Activated naive CD4-positive, alpha-beta T cell treated with anti-CD3 and anti-CD28 coated beads, Interleukin-2, amount 10 ng/mL, durations not matched to agents 7 days and 5 days (primary cell): ENCODE measurements around the gene TBC1D22A.

Experiments used
- CTCF ChIA-PET: fragments of 350-600 bp; sonication (Branson Sonifier 250); formaldehyde crosslinking; loops from one replicate; lab custom pipeline; 2021; ENCODE audit warnings: antibody characterized with exemption; lab: Charles Lee
- DNase-seq: peaks from one replicate; pipeline ENCODE4 v3.0.0-alpha.2; 2020
- H3K27ac Mint-ChIP-seq: one replicate; pipeline ENCODE4 v1.8.0; 2021; ENCODE audit warnings: mild to moderate bottlenecking, moderate library complexity, mixed read lengths
- H3K27me3 Mint-ChIP-seq: one replicate; pipeline ENCODE4 v1.8.0; 2021; ENCODE audit warnings: mild to moderate bottlenecking, mixed read lengths
- H3K36me3 Mint-ChIP-seq: one replicate; pipeline ENCODE4 v1.8.0; 2021; ENCODE audit warnings: mixed read lengths
- H3K4me1 Mint-ChIP-seq: one replicate; pipeline ENCODE4 v1.8.0; 2021; ENCODE audit warnings: mixed read lengths
- H3K4me3 Mint-ChIP-seq: one replicate; pipeline ENCODE4 v1.8.0; 2021; ENCODE audit warnings: mild to moderate bottlenecking, moderate library complexity, mixed read lengths
- H3K9me3 Mint-ChIP-seq: one replicate; pipeline ENCODE4 v1.8.0; 2021; ENCODE audit warnings: mixed read lengths

Gene TBC1D22A

GRCh38 chr22:47200273-47201051, 438.0 kb downstream of the TBC1D22A start:
- CTCF ChIA-PET, result interaction anchor here (0.8 kb wide), 1 partner anchor 14 kb away, joined by 3 read pairs; no protein-coding TSS in a partner anchor
- H3K27ac Mint-ChIP-seq, result no peak overlapping the region
- DNase-seq, result no peak
- no peaks in the 10 kb centered on the region for H3K9me3 Mint-ChIP-seq
- no peaks in the 10 kb centered on the region for H3K4me1 Mint-ChIP-seq
- no peaks in the 10 kb centered on the region for H3K27me3 Mint-ChIP-seq
- no peaks in the 10 kb centered on the region for H3K36me3 Mint-ChIP-seq
- H3K4me3 Mint-ChIP-seq, result no peak overlapping the region

- no peaks in the 10 kb centered on the region for H3K27me3 Mint-ChIP-seq
- H3K4me3 Mint-ChIP-seq, result no peak overlapping the region
- no peaks in the 10 kb centered on the region for H3K36me3 Mint-ChIP-seq
- no peaks in the 10 kb centered on the region for H3K9me3 Mint-ChIP-seq
- CTCF ChIA-PET, result interaction anchor here (0.8 to 1.2 kb wide), 2 partner anchors 13 to 16 kb away, joined by 3 to 5 read pairs; no protein-coding TSS in a partner anchor
- DNase-seq, result no peak
- no peak overlapping the region for H3K27ac Mint-ChIP-seq
- no peaks in the 10 kb centered on the region for H3K4me1 Mint-ChIP-seq
Observed at GRCh38 chr22:47201186-47201995, 438.9 kb downstream of the TBC1D22A start.

GRCh38 chr22:47201996-47202818, 439.8 kb downstream of the TBC1D22A start:
- Mint-ChIP-seq H3K9me3 (no peaks in the 10 kb centered on the region), H3K4me3 (no peak overlapping the region), H3K27me3 (no peaks in the 10 kb centered on the region), H3K36me3 (no peaks in the 10 kb centered on the region), H3K27ac (no peak overlapping the region), H3K4me1 (no peaks in the 10 kb centered on the region)
- CTCF ChIA-PET, result interaction anchor here (1.2 kb wide), 1 partner anchor 15 kb away, joined by 5 read pairs; no protein-coding TSS in a partner anchor
- DNase-seq, result no peak

GRCh38 chr22:47202819-47203553, 440.5 kb downstream of the TBC1D22A start:
- Mint-ChIP-seq H3K36me3 (no peaks in the 10 kb centered on the region), H3K27ac (no peak overlapping the region), H3K27me3 (no peaks in the 10 kb centered on the region), H3K9me3 (no peaks in the 10 kb centered on the region), H3K4me1 (no peaks in the 10 kb centered on the region), H3K4me3 (no peak overlapping the region)
- CTCF ChIA-PET, result no interaction called here
- DNase-seq, result no peak

- Mint-ChIP-seq H3K4me3 (no peak overlapping the region), H3K27me3 (no peaks in the 10 kb centered on the region), H3K27ac (no peak overlapping the region), H3K4me1 (no peaks in the 10 kb centered on the region), H3K36me3 (no peaks in the 10 kb centered on the region), H3K9me3 (no peaks in the 10 kb centered on the region)
- DNase-seq, result no peak
- CTCF ChIA-PET, result no interaction called here
Observed at GRCh38 chr22:47203554-47203991, 441.1 kb downstream of the TBC1D22A start.

GRCh38 chr22:47204002-47204979, 441.8 kb downstream of the TBC1D22A start:
- no peak for DNase-seq
- Mint-ChIP-seq H3K27ac (no peak overlapping the region), H3K36me3 (no peaks in the 10 kb centered on the region), H3K4me1 (no peaks in the 10 kb centered on the region), H3K9me3 (no peaks in the 10 kb centered on the region), H3K27me3 (no peaks in the 10 kb centered on the region), H3K4me3 (no peak overlapping the region)
- CTCF ChIA-PET, result no interaction called here

- Mint-ChIP-seq H3K4me3 (no peak overlapping the region), H3K9me3 (no peaks in the 10 kb centered on the region), H3K4me1 (no peaks in the 10 kb centered on the region), H3K27ac (no peak overlapping the region), H3K27me3 (no peaks in the 10 kb centered on the region), H3K36me3 (no peaks in the 10 kb centered on the region)
- CTCF ChIA-PET, result no interaction called here
- no peak for DNase-seq
Observed at GRCh38 chr22:47205081-47205491, 442.6 kb downstream of the TBC1D22A start.

- peaks cover under 1% of the 10 kb centered on the region for H3K9me3 Mint-ChIP-seq
- H3K4me1 Mint-ChIP-seq, result no peaks in the 10 kb centered on the region
- no peaks in the 10 kb centered on the region for H3K27me3 Mint-ChIP-seq
- no peak overlapping the region for H3K27ac Mint-ChIP-seq
- no peaks in the 10 kb centered on the region for H3K36me3 Mint-ChIP-seq
- no peak overlapping the region for H3K4me3 Mint-ChIP-seq
- no peak for DNase-seq
- CTCF ChIA-PET, result no interaction called here
Observed at GRCh38 chr22:47205554-47205953, 443.1 kb downstream of the TBC1D22A start.

GRCh38 chr22:47206164-47206563, 443.7 kb downstream of the TBC1D22A start:
- DNase-seq, result no peak
- Mint-ChIP-seq H3K4me3 (no peak overlapping the region), H3K9me3 (peaks cover 2% of the 10 kb centered on the region), H3K27me3 (no peaks in the 10 kb centered on the region), H3K4me1 (no peaks in the 10 kb centered on the region), H3K27ac (no peak overlapping the region), H3K36me3 (no peaks in the 10 kb centered on the region)
- CTCF ChIA-PET, result no interaction called here

- no peaks in the 10 kb centered on the region for H3K27me3 Mint-ChIP-seq
- no peak overlapping the region for H3K4me3 Mint-ChIP-seq
- CTCF ChIA-PET, result no interaction called here
- no peak overlapping the region for H3K27ac Mint-ChIP-seq
- H3K4me1 Mint-ChIP-seq, result no peaks in the 10 kb centered on the region
- H3K9me3 Mint-ChIP-seq, result peaks cover 2% of the 10 kb centered on the region
- DNase-seq, result no peak
- no peaks in the 10 kb centered on the region for H3K36me3 Mint-ChIP-seq
Observed at GRCh38 chr22:47206666-47207218, 444.3 kb downstream of the TBC1D22A start.

- CTCF ChIA-PET, result no interaction called here
- DNase-seq, result no peak
- H3K4me3 Mint-ChIP-seq, result no peak overlapping the region
- peaks cover 2% of the 10 kb centered on the region for H3K9me3 Mint-ChIP-seq
- no peaks in the 10 kb centered on the region for H3K4me1 Mint-ChIP-seq
- no peaks in the 10 kb centered on the region for H3K27me3 Mint-ChIP-seq
- no peaks in the 10 kb centered on the region for H3K36me3 Mint-ChIP-seq
- H3K27ac Mint-ChIP-seq, result no peak overlapping the region
Observed at GRCh38 chr22:47207387-47207786, 444.9 kb downstream of the TBC1D22A start.

GRCh38 chr22:47207846-47208554, 445.6 kb downstream of the TBC1D22A start:
- no peak overlapping the region for H3K4me3 Mint-ChIP-seq
- H3K9me3 Mint-ChIP-seq, result peaks cover 7% of the 10 kb centered on the region
- no peak for DNase-seq
- no peaks in the 10 kb centered on the region for H3K36me3 Mint-ChIP-seq
- H3K4me1 Mint-ChIP-seq, result no peaks in the 10 kb centered on the region
- H3K27me3 Mint-ChIP-seq, result no peaks in the 10 kb centered on the region
- no peak overlapping the region for H3K27ac Mint-ChIP-seq
- CTCF ChIA-PET, result no interaction called here
